Upper lobe of right lung (tissue), 1 donor: ENCODE data around the gene WWP2. TPM values are rescaled to one million over a fixed set of nuclear protein-coding genes. Genes with fewer than 3 reads are reported as not detected.

Experiments used
- ATAC-seq: fragments of 200-7000 bp; cut with Tn5 transposase; one replicate; pipeline ENCODE4 v1.9.1; 2020; ENCODE audit warnings: mild to moderate bottlenecking, moderate library complexity
- DNase-seq: peaks from one replicate; pipeline ENCODE4 v3.0.0-alpha.2; 2020
- H3K27ac ChIP-seq: fragments of 200-600 bp; one replicate; pipeline ENCODE4 v1.8.0; 2022
- H3K27me3 ChIP-seq: fragments of 200-600 bp; one replicate; pipeline ENCODE4 v1.8.0; 2022; ENCODE audit warnings: mild to moderate bottlenecking
- H3K36me3 ChIP-seq: fragments of 200-600 bp; one replicate; pipeline ENCODE4 v1.8.0; 2022
- H3K4me1 ChIP-seq: fragments of 200-600 bp; one replicate; pipeline ENCODE4 v1.8.0; 2022
- H3K4me3 ChIP-seq: fragments of 200-600 bp; one replicate; pipeline ENCODE4 v1.8.0; 2022; ENCODE audit warnings: mild to moderate bottlenecking
- H3K9me3 ChIP-seq: fragments of 200-600 bp; one replicate; pipeline ENCODE4 v1.8.0; 2022
- intact Hi-C: fragments of 100-400 bp; cut with DNase I; formaldehyde crosslinking; loops from one replicate; pipeline ENCODE4 v1.11.0; 2022
- total RNA-seq: library from RNA; stranded (reverse); fragmentation: NEBNext Ultra II Directional; extraction: Animal tissue kit (Norgen Biotek cat#: 25700); gene quantifications from one replicate; pipeline ENCODE4 v1.2.1, GENCODE V29; 2021
- TF ChIP-seq, protein P1 (sequence below): fragments of 200-600 bp; IDR thresholded peaks from one replicate; pipeline ENCODE4 v1.8.0; 2022; ENCODE audit warnings: antibody characterized with exemption
- donor health status: DM: no; HTN: yes; CAD: no; lungs with severe emphysema.

Gene WWP2
- total RNA-seq, 1 donor from 2014 or later: 71.9 TPM

DNA sequence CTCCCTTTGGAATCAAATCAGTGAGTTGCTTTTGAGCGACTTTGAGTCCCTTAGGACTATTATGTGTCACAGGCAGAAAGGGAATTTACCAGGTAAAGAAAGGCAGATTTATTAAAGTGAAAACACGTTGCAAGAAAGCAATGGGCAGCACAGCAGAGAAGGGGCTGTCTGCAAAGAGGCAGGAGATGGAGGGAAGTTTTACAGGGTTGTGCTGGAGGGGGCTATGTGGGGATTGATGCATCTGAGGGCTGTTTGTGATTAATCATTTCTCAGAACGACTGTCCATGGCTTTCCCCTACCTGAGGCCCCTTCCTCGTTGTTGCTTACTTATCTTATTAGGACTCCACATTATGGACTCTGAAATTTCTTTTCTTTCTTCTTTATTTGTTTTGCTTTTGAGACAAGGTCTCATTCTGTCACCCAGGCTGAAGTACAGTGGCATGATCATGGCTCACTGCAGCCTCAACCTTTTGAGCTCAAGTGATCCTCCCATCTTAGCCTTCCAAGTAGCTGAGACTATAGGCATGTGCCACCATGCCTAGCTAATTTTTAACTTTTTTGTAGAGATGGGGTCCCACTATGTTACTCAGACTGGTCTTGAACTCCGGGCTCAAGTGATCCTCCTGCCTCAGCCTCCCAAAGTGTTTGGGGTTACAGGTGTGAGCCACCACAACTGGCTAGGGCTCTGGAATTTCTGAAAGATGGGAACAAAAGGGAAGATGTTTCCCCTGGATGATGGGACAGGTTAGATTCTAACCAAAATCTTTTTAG, 5.5 kb downstream of the WWP2 start:
- Histone ChIP-seq H3K27ac (peak overlapping the region; percentile 51), H3K4me3 (no peak overlapping the region), H3K4me1 (peaks cover 25% of the 10 kb centered on the region), H3K9me3 (no peaks in the 10 kb centered on the region), H3K27me3 (no peaks in the 10 kb centered on the region), H3K36me3 (no peaks in the 10 kb centered on the region)
- DNase-seq (no peak), ATAC-seq (no peak)
- intact Hi-C loops: no loop called here
- TF ChIP-seq, protein P1, sequence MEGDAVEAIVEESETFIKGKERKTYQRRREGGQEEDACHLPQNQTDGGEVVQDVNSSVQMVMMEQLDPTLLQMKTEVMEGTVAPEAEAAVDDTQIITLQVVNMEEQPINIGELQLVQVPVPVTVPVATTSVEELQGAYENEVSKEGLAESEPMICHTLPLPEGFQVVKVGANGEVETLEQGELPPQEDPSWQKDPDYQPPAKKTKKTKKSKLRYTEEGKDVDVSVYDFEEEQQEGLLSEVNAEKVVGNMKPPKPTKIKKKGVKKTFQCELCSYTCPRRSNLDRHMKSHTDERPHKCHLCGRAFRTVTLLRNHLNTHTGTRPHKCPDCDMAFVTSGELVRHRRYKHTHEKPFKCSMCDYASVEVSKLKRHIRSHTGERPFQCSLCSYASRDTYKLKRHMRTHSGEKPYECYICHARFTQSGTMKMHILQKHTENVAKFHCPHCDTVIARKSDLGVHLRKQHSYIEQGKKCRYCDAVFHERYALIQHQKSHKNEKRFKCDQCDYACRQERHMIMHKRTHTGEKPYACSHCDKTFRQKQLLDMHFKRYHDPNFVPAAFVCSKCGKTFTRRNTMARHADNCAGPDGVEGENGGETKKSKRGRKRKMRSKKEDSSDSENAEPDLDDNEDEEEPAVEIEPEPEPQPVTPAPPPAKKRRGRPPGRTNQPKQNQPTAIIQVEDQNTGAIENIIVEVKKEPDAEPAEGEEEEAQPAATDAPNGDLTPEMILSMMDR: no peak

DNA sequence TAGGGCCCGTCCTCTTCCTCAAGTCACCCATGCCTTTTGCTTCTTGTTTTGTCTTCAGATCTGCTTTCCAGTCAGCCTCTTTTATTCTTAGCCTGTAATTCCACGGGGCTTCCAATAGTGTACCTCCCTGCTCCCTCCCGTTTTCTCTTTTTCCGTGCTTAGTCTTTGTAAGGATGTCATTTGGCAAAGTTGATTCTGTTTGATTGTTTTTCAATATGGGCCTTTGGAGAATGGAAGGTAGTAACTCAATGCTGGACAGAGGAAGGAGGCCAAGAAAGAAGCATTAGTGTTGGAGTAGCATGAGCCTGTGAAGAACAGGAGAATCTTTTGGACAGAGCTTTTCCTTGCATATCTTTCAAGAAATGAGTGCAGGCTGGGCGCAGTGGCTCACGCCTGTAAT, 6.5 kb downstream of the WWP2 start:
- peak overlapping the region; percentile 51 for H3K27ac ChIP-seq
- H3K36me3 ChIP-seq: no peaks in the 10 kb centered on the region
- no peaks in the 10 kb centered on the region for H3K9me3 ChIP-seq
- H3K4me1 ChIP-seq: peaks cover 30% of the 10 kb centered on the region
- intact Hi-C loops: no loop called here
- no peak for DNase-seq
- no peak overlapping the region for H3K4me3 ChIP-seq
- no peak for ATAC-seq
- TF ChIP-seq, protein P1: no peak
- no peaks in the 10 kb centered on the region for H3K27me3 ChIP-seq

DNA sequence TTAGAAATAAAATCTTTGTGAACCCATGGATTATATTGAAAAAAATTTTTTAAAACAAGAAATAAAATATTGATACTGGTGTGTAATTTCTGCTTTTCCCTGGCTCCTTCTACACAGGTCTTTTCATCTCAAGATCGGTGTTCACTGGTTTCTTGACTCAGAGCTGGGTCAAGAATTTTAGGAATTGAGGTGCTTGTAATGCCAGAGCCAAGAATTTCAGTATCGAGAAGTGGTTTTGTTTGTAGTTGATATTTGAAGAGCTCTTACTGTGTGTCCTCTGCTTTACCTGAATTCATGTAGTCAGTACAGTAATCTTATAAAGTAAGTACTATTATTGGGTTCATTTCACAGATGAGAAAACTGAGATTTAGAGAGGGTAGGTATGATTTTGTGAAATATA, 7.3 kb downstream of the WWP2 start:
- TF ChIP-seq, protein P1: no peak
- H3K4me3 ChIP-seq: no peak overlapping the region
- no peak for DNase-seq
- H3K4me1 ChIP-seq: peaks cover 26% of the 10 kb centered on the region
- no peaks in the 10 kb centered on the region for H3K9me3 ChIP-seq
- intact Hi-C loops: no loop called here
- H3K27me3 ChIP-seq: no peaks in the 10 kb centered on the region
- ATAC-seq: peak; percentile 66
- no peak overlapping the region for H3K27ac ChIP-seq
- H3K36me3 ChIP-seq: no peaks in the 10 kb centered on the region

DNA sequence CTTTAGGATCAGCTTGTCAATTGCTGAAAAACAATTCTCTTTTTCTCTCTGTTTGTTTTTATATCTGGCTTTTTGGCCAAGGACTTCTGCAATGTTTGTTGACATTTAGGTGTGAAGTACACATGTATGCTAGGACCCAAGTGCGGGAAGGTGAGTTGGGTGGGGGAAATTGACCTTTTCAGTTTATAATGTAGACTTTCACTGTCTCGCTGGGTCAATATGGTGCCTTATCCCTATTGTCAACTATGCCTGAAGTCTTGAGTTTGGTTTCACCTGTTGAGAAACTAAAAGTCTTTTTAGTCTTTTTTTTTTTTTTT, 9.5 kb downstream of the WWP2 start:
- Histone ChIP-seq H3K36me3 (no peaks in the 10 kb centered on the region), H3K27me3 (no peaks in the 10 kb centered on the region), H3K4me3 (no peak overlapping the region), H3K27ac (peak overlapping the region; percentile 11), H3K9me3 (no peaks in the 10 kb centered on the region), H3K4me1 (peaks cover 23% of the 10 kb centered on the region)
- ATAC-seq: no peak
- DNase-seq: no peak
- intact Hi-C loops: no loop called here
- TF ChIP-seq, protein P1: no peak

DNA sequence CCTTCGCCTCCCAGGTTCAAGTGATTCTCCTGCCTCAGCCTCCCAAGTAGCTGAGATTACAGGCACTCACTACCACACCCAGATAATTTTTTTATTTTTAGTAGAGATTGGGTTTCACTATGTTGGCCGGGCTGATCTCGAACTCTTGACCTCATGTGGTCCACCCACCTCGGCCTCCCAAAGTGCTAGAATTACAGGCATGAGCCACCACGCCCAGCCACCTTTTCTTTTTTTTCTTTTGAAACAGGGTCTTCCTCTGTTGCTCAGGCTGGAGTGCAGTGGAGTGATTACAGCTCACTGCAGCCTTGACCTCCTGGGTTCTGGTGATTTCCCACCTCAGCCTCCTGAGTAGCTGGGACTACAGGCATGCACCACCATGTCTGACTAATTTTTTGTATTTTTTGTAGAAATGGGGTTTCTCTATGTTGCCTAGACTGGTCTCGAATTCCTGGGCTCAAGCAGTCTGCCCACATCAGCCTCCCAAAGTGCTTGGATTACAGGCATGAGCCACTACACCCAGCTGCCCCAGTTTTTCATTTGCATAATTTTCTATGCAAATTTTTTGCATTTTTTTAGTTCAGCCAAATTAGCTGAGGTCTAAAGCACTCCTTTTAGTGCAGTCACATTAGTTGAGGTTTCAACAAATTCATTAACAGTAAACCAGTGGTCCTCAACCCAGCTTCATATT, 11.3 kb downstream of the WWP2 start:
- Histone ChIP-seq H3K4me1 (peaks cover 20% of the 10 kb centered on the region), H3K4me3 (no peak overlapping the region), H3K27me3 (no peaks in the 10 kb centered on the region), H3K9me3 (no peaks in the 10 kb centered on the region), H3K27ac (no peak overlapping the region), H3K36me3 (no peaks in the 10 kb centered on the region)
- no peak for DNase-seq
- no peak for ATAC-seq
- TF ChIP-seq, protein P1: no peak
- intact Hi-C loops: no loop called here
